Femur (tissue), 1 donor: ENCODE measurements around the gene TAF1C.

Experiments
- DNase-seq: peaks from one replicate; pipeline ENCODE4 v3.0.0-alpha.2; 2017

The TAF1C gene

DNA sequence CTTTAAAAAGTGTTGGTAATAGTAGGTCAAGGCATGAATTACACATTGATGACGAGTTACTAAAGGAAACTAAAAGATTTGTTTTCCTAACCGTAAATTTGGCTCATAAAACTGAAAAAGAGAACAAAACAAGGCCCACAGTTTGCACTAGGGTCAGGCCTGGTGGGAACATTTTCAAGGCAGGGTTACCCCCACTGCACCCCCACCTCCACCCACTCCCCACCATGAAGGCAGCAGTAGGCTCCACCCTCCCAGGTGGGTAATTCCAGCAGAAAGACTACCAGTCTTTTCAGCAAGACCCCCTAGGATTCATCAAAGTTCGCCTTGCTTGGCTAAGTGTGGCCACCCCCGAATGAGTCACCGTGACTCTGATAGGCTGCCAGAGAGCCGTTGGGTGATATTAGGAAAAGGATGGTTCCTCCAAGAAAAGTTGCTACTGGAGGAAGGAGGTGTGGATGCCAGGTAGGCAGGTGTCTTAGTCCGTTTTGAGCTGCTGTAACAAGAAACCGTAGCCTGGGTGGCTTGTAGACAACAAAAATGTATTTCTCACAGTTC is 33.1 kb downstream of the TAF1C start:
- DNase-seq: no peak

DNA sequence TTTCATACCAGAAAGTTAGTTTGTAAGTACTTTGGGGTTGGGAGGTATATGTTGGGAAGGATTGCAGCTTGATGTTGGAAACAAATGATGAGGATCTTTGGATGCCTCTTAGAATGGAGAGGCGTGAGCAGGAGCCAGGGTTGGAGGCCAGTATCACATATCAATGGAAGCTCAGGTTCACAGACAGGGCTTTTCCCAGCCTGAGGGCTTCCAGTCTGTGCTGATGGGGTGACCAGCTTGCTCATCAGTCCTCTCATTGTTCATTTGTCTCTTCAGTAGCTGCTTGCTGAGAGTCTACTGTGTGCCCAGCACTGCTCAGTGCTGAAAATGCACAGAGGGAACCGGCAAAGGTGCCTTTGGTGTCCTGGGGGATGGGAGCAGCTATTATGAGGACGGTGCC is 35.9 kb downstream of the TAF1C start:
- DNase-seq: no peak

DNA sequence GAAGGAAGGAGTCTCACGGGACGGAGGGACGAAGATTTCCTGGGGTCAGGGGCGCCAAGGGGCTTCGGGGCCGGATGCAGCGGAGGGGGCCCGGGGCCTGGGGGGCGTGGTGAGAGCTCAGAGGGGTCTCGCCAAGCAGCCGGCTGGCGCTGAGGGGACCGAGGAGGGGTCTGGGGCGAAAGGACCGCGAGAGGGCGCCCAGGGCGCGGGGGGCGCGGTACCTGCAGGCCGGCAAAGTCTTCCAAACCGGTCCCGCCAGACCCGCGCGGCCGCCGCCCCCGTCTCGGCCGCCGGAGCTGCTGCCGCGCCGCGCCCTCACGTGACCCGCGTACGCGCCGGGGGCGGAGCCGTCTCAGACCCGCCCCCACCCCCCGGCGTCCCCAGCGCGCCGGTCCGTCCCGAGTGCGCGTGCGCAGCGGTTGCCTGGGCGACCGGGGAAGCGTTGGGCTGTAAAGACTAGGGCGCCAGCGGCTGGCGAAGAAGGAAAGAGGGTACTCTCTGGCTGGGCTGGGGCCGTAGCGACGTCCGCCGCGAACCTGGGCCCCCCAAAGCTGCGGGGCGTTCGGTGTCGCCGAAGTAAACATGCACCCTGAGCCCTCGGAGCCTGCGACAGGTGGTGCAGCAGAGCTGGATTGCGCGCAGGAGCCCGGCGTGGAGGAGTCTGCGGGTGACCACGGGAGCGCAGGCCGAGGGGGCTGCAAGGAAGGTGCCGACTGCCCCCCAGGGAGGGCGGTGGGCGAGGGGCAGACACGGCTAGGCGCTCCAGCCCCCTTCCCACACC is 41.8 kb downstream of the TAF1C start, which contains the start of the genes DNAAF1 and HSDL1:
DNAAF1 (plus strand) TSS at position 450 of the 781 bp plus-strand sequence; CDS start at position 583, 133 bp downstream.
HSDL1 (minus strand) TSS at position 319 of the 781 bp plus-strand sequence. CDS start 13,856 bp downstream, outside the sequence.
- DNase-seq: peak; percentile 94

DNA sequence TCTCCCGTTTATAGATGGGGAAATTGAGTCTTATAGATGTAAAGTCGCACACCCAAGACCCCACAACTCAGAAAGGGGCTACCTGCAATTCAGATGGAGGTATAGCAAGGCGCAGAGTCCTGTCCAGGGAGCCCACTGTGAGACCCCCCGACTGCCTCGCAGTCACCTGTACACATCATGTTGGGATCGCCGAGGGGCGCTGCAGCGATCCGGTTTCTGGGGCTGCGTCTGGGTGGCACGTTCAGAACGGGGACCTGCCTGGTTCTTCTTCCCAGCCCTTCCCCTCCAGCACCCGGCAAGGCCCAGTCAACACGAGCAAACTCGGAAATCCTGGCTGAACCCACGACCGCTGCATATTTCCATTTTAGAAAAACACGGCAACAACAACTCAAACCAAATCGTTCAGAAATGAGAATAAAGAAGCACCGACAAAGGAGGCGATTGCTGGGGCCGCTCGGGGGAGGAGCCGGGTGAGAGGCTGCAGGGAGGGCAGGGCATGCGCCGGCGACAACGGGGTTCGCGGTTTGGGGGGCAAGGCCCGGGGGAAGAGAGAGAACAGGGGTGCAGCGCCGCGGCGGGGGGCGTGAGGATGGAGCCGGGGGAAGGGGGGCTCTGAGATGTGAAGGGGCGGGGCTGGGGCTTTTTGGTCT is 42.5 kb downstream of the TAF1C start:
- peak; percentile 42 for DNase-seq

DNA sequence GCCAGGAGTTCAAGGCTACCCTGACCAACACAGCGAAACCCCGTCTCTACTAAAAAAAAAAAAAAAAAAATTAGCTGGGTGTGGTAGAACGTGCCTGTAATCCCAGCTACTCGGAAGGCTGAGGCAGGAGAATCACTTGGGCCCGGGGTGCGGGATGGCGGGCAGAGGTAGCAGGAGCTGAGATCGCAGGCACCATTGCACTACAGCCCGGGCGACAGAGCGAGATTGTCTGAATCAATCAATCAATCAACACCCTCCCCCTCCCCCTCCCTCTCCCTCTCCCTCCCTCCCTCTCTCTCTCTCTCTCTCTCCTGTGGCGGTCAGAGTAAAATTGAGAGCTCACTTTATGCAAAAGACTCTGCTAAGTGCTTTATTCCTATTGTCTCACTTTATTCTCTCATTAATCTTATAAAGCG is 43.1 kb downstream of the TAF1C start:
- no peak for DNase-seq

DNA sequence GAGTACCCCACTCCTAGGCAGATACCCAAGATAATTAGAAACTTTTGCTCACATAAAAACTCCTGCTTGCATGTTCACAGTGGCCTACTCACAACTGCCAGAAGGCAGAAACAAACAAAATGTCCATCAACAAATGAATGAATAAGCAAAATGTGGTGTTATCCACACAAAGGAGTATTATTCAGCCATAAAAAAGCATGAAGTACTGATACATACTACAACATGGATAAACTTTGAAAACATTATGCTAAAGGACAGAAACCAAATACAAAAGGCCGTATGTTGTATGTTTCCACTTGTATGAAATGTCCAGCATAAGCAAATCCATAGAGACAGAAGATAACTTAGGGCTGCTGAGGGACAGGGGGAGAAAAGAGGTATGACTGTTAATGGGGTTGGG is 43.8 kb downstream of the TAF1C start:
- no peak for DNase-seq

DNA sequence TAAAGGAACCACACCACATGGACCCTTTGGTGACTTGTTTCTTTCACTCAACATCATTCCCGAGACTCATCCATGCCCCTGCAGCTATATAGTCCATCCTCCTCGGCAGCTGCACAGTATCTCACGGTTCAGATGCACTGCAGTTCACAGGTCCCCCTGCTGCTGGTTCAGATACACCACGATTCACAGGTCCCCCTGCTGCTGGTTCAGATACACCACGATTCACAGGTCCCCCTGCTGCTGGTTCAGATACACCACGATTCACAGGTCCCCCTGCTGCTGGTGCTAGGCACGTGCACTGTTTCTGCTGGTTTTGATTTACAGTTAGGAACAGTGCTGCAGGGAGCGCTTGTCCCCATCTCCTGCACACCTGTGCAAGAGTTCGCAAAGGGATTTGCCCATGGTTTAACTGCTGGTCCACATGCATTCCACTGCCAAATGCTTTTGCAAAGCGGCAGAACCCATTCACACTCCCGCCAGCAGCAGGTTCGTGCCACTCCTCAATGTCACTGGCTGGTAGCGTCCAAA is 45.6 kb downstream of the TAF1C start:
- no peak for DNase-seq

DNA sequence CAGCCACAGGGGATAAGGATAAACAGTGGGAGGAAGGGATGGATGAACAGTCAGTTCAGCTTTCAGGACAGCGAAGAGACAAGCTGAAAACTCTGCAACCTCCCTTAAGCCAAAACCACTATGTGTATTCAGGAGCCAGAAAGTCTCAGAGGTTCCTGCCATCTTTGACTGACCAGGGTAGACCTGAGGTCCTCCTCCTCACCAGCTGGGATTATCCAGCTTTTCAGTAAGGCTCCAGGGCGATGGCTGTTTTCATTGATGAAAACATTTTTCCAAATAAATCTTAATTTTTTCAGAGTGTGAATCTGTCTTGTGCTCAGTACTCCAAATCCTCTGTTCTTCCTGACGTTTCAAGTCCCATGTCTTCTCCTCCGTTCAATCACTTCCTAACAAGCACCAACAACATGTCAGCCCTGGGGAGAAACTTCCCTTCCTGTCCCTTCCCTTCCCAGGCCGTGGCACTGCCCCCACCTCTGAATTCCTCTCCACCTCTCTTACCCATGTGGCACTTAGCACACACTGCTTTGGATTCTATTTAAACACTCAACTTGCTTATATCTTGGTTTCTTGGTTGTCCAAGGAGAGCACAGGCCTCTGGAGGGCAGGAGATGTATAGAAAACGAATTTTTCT is 47.1 kb downstream of the TAF1C start:
- no peak for DNase-seq

DNA sequence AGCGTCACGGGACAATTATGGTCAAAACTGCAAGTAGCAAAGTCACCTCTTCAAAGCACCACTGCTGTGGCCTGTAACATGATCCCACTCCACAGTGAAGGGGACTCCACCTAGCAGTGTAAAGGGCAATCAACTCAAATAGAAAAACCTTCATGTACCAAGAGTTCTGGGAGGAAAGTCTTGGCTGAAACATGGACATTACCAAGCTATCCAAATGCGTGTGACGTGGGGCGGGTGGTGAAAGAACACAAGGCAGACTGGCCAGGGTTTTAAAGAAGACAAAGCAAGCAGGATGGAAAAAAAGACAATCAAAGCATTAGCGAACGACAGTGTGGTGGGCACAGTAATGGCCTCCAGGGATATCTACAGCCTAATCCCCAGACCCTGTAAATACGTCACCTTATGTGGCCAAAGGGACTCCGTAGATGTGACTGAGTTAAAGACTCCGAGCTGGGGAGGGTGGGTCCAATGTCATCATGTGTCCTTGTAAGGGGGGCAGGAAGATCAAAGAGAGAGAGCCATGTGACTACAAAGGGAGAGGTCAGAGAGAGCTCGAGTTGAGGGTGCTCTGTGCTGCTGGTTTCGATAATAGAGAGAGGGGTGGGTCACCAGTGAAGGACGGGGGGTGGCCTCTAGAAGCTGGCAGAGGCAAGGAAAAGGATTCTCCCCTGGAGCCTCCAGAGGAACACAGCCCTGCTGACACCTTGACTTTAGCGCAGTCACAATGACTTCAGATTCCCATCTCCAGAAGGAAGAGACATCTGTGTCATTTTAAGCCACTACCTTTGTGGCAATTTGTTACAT is 47.8 kb downstream of the TAF1C start:
- DNase-seq: peak; percentile 45

DNA sequence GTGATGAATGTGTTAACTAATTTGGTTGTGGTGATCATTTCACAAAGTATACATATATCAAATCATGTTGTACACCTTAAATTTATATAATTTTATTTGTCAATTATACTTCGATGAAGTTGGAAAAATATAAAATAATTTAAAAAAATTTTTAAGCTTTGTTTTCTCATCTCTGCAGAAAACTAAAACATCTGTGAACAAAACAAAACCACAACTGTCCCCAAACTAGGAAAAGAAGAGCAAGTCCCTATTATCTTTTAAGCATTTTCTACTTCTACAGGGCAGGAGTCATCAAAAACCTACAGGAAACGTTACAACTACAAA is 48.4 kb downstream of the TAF1C start:
- DNase-seq: no peak

DNA sequence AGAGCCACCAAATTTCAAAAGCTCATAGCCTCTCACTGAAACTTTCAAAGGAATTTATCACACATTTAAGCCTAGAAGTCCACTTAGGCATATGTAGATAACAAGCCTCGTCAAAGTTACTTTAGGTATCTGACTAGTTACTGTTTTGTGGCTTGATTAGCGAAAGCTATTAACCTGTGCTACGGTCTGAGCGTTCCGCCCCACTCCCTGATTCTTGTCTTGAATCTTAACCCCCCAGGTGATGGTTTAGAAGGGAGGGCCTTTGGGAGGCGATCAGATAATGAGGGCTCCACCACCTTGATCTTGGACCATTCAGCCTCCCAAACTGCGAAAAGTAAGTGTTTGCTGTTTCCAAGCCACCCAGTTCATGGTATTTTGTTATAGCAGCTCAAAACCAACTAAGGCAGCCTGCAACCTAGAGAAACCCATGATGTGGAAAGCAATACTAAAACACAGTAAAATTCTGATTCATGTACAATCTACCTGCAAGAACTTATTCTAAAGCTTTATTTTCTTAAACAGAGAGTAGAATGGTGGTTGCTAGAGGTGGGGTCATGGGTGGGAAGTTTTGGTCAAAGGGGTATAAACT is 49.0 kb downstream of the TAF1C start:
- DNase-seq: no peak

DNA sequence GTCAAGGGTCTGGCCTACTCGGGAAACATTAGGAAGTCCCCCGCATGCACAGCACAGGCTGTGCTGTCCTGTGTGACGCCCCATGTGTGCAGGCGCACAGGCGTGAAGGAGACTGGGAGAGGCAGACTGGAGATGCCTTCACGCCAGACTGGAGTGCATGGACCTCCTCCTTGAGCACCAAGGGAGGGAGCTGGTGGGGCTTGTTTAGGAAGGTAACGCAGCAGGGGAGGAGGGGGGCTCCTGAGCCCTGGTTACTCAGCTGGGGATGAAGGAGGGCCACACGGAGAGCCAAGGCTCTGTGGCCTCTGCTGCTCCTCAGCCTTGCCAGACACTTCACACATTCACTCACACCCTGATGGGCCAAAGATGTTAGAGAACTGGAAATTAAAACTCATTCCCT is 49.6 kb downstream of the TAF1C start:
- no peak for DNase-seq

DNA sequence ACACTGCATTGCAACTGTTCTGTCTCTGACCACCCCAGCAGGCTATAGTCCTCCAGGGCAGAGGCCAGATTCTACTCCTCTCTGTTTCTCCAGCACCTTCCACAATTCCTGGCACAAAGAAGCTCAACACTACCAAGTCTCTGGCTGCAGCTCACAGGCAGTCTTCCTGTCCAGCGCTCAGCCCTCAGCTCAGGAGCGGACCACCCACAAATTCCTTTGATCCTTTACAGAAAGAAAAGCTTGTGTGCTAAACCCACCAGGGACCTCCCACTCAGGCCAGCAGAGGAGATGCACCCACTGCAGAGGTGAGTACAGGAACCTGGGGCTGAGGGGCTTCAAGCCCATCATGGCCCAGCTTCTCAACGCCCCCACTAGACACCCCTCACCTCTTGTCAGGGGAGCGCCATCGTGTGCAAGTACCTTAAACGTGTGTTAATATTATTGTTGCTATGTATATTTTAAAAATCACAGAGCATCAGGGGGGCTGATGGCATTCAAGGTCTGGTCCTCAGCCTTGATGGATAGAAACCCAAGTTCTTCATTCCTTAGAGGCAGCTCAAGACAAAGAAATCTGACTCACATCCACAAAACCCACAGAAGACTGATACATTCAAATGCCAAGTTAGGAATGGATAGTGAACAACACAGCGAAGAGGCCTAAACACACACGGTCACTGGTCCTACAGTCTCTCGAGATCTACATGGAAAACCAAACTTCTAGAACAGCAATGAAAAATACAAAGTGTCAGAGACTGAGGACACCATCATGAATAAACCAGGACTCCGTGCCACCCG is 50.3 kb downstream of the TAF1C start:
- no peak for DNase-seq

DNA sequence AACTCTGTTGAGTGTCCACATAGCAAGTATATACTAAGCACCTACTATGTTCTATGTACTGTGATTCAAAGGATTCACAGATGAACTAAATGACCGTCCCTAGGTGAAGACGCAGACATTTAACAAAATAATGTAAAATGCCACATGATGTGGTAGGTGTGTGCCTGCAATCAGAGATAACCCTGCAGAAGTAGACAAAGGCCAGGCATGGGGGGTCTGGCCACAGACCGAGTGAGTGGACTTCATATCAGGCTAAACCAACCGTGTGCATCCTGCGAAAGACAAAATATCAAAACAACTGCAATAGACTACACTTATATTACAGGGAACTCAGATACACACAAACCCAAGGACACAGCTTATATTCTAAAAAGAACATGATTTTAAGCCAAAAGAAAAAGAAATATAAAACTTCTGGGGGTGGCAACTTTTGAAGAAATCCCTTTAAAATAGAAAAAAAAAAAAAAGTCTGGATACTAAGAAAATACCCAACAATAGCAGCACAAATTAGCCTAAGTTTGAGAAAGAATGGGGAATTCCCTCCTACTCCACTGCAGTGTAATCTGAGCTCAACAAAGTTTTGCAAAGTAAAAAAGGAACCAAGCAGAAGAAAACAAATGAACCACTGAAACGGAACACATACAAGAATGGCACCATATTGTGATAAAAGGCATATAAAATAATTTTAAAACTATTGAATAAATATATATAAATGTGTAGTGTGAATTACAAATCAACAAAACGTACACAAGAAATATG is 54.2 kb downstream of the TAF1C start:
- no peak for DNase-seq

DNA sequence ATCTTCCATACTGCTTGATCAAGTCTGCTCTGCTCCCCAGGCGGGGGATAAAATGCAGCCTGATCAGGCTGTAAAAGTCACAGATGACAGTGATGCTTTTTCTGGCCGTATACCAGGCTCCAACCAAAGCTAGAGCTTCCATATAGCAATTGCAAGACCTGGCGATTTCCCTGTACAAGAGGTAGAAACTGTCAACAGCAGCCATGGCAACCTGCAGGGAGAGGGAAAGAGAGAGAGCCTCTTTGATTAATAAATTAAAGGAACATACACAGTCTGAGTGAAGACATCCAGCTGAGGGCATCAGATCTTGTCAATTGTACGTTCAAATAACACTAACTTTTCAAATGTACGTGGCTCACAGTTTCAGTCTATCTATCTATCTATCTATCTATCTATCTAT is 55.7 kb downstream of the TAF1C start:
- no peak for DNase-seq
